Right atrium auricular region (tissue), 2 donors: Measurements from ENCODE around the gene MVD. TPM values are rescaled to one million over a fixed set of nuclear protein-coding genes. Genes with fewer than 3 reads are reported as not detected.

ENCODE experiments used
- DNase-seq: peaks from one replicate; pipeline ENCODE4 v3.0.0-alpha.2; 2019; ENCODE audit warnings: low spot score
- H3K27ac ChIP-seq, 2 donors: fragments of 200-600 bp; sonication (generic); 1 replicate in 1 of 2; 2 replicates in 1 of 2; pipeline ENCODE4 v1.5.1; 2016 to 2019
- H3K27me3 ChIP-seq, 2 donors: fragments of 200-600 bp; sonication (generic); one replicate each; pipeline versions ENCODE4 v1.5.1 to v1.6.0; 2017 to 2019
- H3K36me3 ChIP-seq: fragments of 200-600 bp; sonication (generic); one replicate; pipeline ENCODE4 v1.5.1; 2016
- H3K4me1 ChIP-seq, 2 donors: fragments of 200-600 bp; sonication (generic); one replicate each; pipeline versions ENCODE4 v1.5.1 to v1.6.0; 2017 to 2019
- H3K4me3 ChIP-seq, 2 donors: fragments of 200-600 bp; sonication (generic); 1 replicate in 1 of 2; 2 replicates in 1 of 2; pipeline ENCODE4 v1.5.1; 2017 to 2019; ENCODE audit warnings: mild to moderate bottlenecking in 1 of 2, moderate library complexity in 1 of 2
- H3K9me3 ChIP-seq, 2 donors: fragments of 200-600 bp; sonication (generic); one replicate each; pipeline ENCODE4 v1.5.1; 2019
- total RNA-seq, 2 donors: library from RNA; depleted of rRNA; stranded (reverse); fragments of >200 nt; gene quantifications; one replicate each; pipeline ENCODE4 v1.1.0, GENCODE V29; 2016
- TF ChIP-seq, protein P1 (sequence below), 2 donors: fragments of 200-600 bp; sonication (generic); IDR thresholded peaks; one replicate each; pipeline ENCODE4 v1.5.1; 2019; ENCODE audit warnings: antibody characterized with exemption in 2 of 2

MVD gene
- total RNA-seq, 2 donors from 2014 or later, result 21.5 to 23.1 TPM

DNA sequence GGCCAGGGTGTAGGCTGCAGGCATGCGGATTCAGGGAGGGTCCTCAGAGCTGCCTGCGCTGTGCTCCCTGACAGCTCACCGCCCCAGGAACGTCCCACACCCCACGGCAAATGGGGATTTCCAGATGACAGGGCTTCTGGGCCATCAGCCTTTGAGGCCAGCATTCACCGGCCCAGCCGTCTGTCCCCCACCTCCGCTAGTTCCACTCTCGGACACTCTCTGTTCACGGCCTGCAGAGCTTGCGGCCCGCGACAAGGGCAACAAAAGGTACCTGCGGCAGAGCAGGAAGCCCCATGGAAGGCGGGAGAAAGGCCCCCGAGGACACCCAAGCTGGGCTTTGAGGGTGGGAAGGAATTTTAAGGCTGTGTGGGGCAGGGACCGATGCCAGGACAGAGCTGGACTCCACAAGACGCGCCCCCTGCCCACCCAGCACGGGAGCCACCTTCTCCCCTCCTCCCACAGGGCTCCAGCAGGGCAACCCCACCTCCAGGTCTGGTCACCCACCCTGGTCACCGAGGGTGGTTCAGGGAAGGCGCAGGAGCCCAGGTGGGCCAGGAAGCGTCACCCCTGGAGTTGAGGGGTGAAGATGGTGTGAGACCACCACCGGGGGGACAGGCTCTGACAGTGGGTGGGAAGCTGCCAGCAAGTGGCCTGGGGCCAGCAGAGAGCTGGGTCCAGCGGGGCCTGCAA lies 6.5 kb downstream of the MVD start:
- H3K27me3 ChIP-seq, result no peaks in the 10 kb centered on the region
- no peak for DNase-seq
- no peaks in the 10 kb centered on the region for H3K9me3 ChIP-seq
- no peak overlapping the region for H3K4me3 ChIP-seq
- TF ChIP-seq, protein P1, sequence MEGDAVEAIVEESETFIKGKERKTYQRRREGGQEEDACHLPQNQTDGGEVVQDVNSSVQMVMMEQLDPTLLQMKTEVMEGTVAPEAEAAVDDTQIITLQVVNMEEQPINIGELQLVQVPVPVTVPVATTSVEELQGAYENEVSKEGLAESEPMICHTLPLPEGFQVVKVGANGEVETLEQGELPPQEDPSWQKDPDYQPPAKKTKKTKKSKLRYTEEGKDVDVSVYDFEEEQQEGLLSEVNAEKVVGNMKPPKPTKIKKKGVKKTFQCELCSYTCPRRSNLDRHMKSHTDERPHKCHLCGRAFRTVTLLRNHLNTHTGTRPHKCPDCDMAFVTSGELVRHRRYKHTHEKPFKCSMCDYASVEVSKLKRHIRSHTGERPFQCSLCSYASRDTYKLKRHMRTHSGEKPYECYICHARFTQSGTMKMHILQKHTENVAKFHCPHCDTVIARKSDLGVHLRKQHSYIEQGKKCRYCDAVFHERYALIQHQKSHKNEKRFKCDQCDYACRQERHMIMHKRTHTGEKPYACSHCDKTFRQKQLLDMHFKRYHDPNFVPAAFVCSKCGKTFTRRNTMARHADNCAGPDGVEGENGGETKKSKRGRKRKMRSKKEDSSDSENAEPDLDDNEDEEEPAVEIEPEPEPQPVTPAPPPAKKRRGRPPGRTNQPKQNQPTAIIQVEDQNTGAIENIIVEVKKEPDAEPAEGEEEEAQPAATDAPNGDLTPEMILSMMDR (IDR thresholded peaks at IDR 0.05), result no peak
- H3K4me1 ChIP-seq, result peaks cover 0 to 7% of the 10 kb centered on the region in 2 donors
- peaks cover 12% of the 10 kb centered on the region for H3K36me3 ChIP-seq
- H3K27ac ChIP-seq, result no peak overlapping the region

DNA sequence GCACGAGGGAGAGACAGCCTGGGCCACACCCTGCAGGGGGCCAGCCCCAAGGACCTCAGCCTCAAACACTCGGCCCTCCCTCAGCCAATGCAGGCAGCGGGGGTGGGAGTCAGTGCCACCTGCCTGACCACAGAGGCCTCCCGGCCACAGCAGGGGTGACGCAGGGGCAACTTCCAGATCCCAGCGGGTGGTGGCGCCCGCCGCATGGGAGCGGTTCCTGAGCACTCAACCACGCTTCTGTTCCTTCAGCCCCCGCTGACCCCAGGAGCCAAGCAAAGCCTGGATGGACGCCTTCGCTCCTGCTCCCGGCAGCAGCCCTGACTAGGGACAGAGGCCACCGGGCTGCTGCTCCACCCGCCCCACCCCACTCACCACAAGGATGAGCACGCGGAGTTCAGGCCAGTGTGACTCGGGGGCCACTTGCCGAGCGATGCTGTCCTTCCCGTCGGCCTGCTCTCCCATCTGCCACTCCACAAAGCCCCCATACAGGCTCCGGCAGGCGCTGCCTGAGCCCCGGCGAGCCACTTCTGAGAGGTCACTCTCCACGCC lies 7.1 kb downstream of the MVD start:
- Histone ChIP-seq H3K36me3 (peaks cover 12% of the 10 kb centered on the region), H3K4me3 (no peak overlapping the region), H3K27me3 (no peaks in the 10 kb centered on the region), H3K9me3 (no peaks in the 10 kb centered on the region), H3K4me1 (peaks cover 0 to 12% of the 10 kb centered on the region in 2 donors), H3K27ac (no peak overlapping the region)
- no peak for DNase-seq
- TF ChIP-seq, protein P1 (IDR thresholded peaks at IDR 0.05), result no peak

DNA sequence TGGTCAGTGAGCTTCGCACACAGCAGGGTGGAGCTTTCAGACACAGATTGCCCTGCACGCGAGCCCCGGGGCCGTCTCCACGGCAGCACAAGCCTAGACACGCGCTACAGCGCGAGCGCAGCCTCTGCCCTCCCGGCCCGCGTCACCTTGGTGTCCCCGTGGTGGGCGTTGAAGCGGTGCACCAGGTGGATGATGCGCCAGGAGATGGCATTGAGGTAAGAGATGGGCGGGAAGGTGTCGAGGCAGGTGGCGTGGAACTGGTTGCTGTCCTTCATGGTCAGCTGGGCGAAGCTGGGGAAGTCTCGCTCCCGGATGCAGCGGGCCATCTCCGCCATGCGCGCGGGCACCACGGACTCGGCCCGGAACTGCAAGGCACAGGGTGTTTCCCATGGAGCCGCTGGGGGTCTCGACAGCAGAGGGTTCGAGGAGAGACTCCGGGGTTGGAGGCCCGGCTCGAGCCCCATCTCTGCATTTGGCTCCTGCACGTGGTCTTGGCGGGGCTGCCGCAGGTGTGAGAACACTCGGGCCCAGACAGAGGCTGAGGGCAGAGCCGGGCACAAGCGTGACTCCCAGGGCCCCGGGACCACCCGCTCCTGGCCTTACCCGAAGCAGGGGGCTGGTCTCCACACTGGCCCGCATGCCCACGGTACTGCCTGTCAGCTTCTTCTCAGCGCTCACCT lies 7.7 kb downstream of the MVD start:
- no peaks in the 10 kb centered on the region for H3K27me3 ChIP-seq
- peaks cover 0 to 18% of the 10 kb centered on the region in 2 donors for H3K4me1 ChIP-seq
- DNase-seq, result no peak
- no peak overlapping the region for H3K27ac ChIP-seq
- TF ChIP-seq, protein P1 (IDR thresholded peaks at IDR 0.05), result no peak
- H3K9me3 ChIP-seq, result no peaks in the 10 kb centered on the region
- peaks cover 12% of the 10 kb centered on the region for H3K36me3 ChIP-seq
- H3K4me3 ChIP-seq, result no peak overlapping the region

DNA sequence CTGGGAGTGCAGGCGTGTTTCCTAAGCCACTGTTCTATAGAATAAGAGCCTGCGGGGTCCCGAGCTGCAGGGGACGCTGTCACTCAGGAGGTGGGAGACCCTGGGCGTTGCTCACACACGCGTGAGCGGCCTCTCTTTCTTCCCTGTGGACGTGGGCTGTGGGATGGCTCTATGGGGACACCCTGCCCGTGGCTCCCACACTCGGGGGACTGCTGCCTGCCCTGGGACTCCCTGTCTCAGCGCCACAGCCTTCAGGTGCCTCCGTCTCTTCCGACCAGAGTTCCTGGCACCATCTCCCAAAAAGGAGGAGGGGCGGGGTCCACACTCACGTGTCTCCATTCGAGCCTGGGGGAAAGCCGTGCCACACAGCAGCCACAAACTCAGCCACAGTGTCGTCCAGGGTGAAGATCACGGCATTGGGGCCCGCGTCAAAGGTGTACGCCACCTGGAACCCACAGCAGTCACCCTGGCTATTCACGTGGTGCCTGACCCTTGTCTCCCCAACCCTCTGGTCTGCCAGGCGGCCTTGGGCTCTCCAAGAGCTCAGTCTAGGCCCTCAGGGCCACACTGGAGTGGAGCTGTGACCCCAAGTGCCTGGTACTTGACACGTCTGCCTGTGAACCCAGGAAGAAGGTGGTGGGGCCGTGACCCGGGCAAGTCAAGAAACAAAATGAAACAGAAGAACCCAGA lies 8.4 kb downstream of the MVD start:
- Histone ChIP-seq H3K9me3 (no peaks in the 10 kb centered on the region), H3K27me3 (no peaks in the 10 kb centered on the region), H3K36me3 (peaks cover 12% of the 10 kb centered on the region), H3K4me3 (no peak overlapping the region), H3K27ac (no peak overlapping the region), H3K4me1 (peaks cover 0 to 24% of the 10 kb centered on the region in 2 donors)
- DNase-seq, result no peak
- TF ChIP-seq, protein P1 (IDR thresholded peaks at IDR 0.05), result no peak

DNA sequence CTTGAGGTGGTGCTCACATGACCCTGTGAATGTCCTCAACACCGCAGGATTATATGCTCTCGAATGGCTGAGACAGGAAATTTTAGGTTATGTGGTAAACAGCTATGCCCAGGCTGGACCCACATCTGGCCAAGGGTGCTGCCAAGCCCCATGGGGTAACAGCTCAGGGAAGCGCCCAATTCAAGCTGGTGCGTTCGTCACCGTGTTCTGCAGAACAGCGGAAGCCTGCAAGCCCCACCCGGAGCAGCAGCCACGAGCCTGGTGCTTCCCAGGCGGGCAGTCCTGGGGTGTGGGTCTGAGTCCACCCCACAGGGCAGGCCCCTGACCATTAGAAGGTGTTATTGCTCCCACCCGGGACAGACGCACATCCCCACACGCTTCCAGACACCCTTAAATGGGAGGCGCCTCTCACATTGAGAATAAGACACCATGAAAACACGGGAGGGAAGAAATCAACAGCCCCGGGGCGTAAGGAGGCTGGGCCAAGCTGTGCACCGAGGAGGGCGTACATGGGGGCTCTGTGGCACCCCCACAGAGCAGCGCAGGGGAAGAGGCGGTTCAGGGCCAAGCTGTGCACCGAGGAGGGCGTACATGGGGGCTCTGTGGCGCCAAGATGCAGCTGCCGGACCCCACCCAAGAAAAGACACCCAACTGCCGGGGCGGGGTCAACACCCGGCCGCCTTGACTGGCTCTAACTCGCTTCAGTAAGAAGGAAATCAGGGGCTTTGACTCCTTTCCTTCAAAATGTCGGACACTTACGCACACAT lies 9.1 kb downstream of the MVD start:
- Histone ChIP-seq H3K36me3 (peaks cover 12% of the 10 kb centered on the region), H3K4me3 (no peak overlapping the region), H3K4me1 (peaks cover 0 to 29% of the 10 kb centered on the region in 2 donors), H3K9me3 (no peaks in the 10 kb centered on the region), H3K27ac (no peak overlapping the region), H3K27me3 (no peaks in the 10 kb centered on the region)
- DNase-seq, result no peak
- TF ChIP-seq, protein P1 (IDR thresholded peaks at IDR 0.05), result no peak
